HepG2 (cell line): ENCODE results near the gene CELF2. TPM values are rescaled to one million over a fixed set of nuclear protein-coding genes. Genes with fewer than 3 reads are reported as not detected.

Experiments used
- ATAC-seq: fragments of 200-7000 bp; cut with Tn5 transposase; 3 replicates; pipeline ENCODE4 v1.9.1; 2020; ENCODE audit warnings: mild to moderate bottlenecking, moderate library complexity
- BruUV-seq: library from RNA; stranded (reverse); fragments of 400-500 nt; replicated peaks from 2 replicates; lab custom pipeline; 2021; lab: Mats Ljungman, UMichigan
- CTCF ChIA-PET: fragments of 300-600 bp; formaldehyde crosslinking; extraction: SDS; loops from one replicate; lab custom pipeline; 2021; ENCODE audit warnings: low total read pairs, inconsistent platforms, low intra/inter-chr PET ratio; lab: Yijun Ruan, JAX
- POLR2A ChIA-PET: fragments of 350-600 bp; sonication (Branson Sonifier 250); formaldehyde crosslinking; loops from one replicate; lab custom pipeline; 2020; ENCODE audit warnings: antibody characterized with exemption, inconsistent platforms; lab: Yijun Ruan, JAX
- DNase-seq: peaks from one replicate; pipeline ENCODE4 v3.0.0-alpha.2; 2015; ENCODE audit warnings: low spot score
- FAIRE-seq: peaks from 3 replicates; lab custom pipeline; 2011; peaks lifted over from hg19 to GRCh38; lab: Jason Lieb, UNC
- H2AFZ ChIP-seq: one replicate; pipeline ENCODE4 v1.6.1; 2011; ENCODE audit warnings: low read length, inconsistent platforms
- H3K27ac ChIP-seq: fragments of 300-600 bp; 3 replicates; pipeline ENCODE4 v1.8.0; 2011; ENCODE audit warnings: mixed run types, mild to moderate bottlenecking, mixed read lengths, low read length, inconsistent platforms; ENCODE audit not compliant: insufficient read depth; ENCODE audit errors: extremely low read length
- H3K27me3 ChIP-seq, 2 experiments: fragments of 200-600 bp in 1 of 2; 2 replicates in 1 of 2; 3 replicates in 1 of 2; pipeline versions ENCODE4 v1.6.0 to v1.8.0; 2011; ENCODE audit warnings: low read length in 2 of 2, mild to moderate bottlenecking in 2 of 2, moderate library complexity in 2 of 2, inconsistent platforms in 1 of 2; ENCODE audit not compliant: insufficient read depth in 2 of 2, control insufficient read depth in 1 of 2
- H3K36me3 ChIP-seq, 2 experiments: fragments of 200-600 bp in 1 of 2; replicated peaks in 1 of 2; 2 replicates in 1 of 2; 3 replicates in 1 of 2; pipeline versions ENCODE4 v1.5.1 to v1.8.0; 2011; ENCODE audit warnings: low read length in 2 of 2, inconsistent platforms in 1 of 2; ENCODE audit not compliant: insufficient read depth in 2 of 2, control insufficient read depth in 1 of 2
- H3K4me1 ChIP-seq: 2 replicates; pipeline ENCODE4 v1.5.1; 2012; ENCODE audit warnings: low read length, inconsistent platforms; ENCODE audit not compliant: insufficient read depth
- H3K4me2 ChIP-seq: 2 replicates; pipeline ENCODE4 v1.6.0; 2011; ENCODE audit warnings: low read depth, low read length, inconsistent platforms
- H3K4me3 ChIP-seq, 3 experiments: fragments of 200-600 bp in 1 of 3; sonication (generic), shearing (Covaris generic) in 1 of 3; replicated peaks in 1 of 3; 2 replicates each; pipeline ENCODE4 v1.5.1; 2011 to 2016; ENCODE audit warnings: low read length in 3 of 3, inconsistent platforms in 2 of 3, low read depth in 2 of 3, mild to moderate bottlenecking in 2 of 3, control low read depth in 1 of 3, mixed read lengths in 1 of 3; ENCODE audit not compliant: insufficient read depth in 1 of 3
- H3K79me2 ChIP-seq: one replicate; pipeline ENCODE4 v1.6.1; 2011; ENCODE audit warnings: low read length, inconsistent platforms; ENCODE audit not compliant: insufficient read depth
- H3K9ac ChIP-seq: 2 replicates; pipeline ENCODE4 v1.6.0; 2011; ENCODE audit warnings: mild to moderate bottlenecking, low read depth, low read length, inconsistent platforms; ENCODE audit not compliant: insufficient read depth
- H3K9me3 ChIP-seq: 2 replicates; pipeline ENCODE4 v1.5.1; 2012; ENCODE audit warnings: mild to moderate bottlenecking, low read length
- H4K20me1 ChIP-seq: 2 replicates; pipeline ENCODE4 v1.6.0; 2011; ENCODE audit warnings: inconsistent platforms, mild to moderate bottlenecking, low read length, moderate library complexity; ENCODE audit not compliant: insufficient read depth
- NR2C2 ChIP-seq: sonication (generic); formaldehyde crosslinking; IDR thresholded peaks from 2 replicates; pipeline ENCODE4 v1.4.0; 2020; ENCODE audit warnings: missing genetic modification reagents, mild to moderate bottlenecking, moderate library complexity, borderline replicate concordance
- PLRG1 ChIP-seq: fragments of 450-650 bp; conservative IDR thresholded peaks from 2 replicates; pipeline ENCODE4 v1.6.1; 2016
- RFX3 ChIP-seq: IDR thresholded peaks from 2 replicates; pipeline ENCODE4 v1.6.1; 2016; ENCODE audit warnings: missing biosample characterization, missing genetic modification reagents
- TGIF2 ChIP-seq: IDR thresholded peaks from 2 replicates; pipeline ENCODE4 v1.6.1; 2016; ENCODE audit warnings: control low read depth, missing compliant biosample characterization
- ZBTB2 ChIP-seq: sonication (generic); formaldehyde crosslinking; IDR thresholded peaks from 2 replicates; pipeline ENCODE4 v1.8.0; 2022; ENCODE audit warnings: low read depth, missing genetic modification reagents
- ZBTB42 ChIP-seq: sonication (generic); formaldehyde crosslinking; IDR thresholded peaks from 2 replicates; pipeline ENCODE4 v1.5.0; 2020; ENCODE audit warnings: mild to moderate bottlenecking, missing genetic modification reagents
- ZNF564 ChIP-seq: sonication (generic); formaldehyde crosslinking; IDR thresholded peaks from 2 replicates; pipeline ENCODE4 v1.8.1; 2023; ENCODE audit warnings: mild to moderate bottlenecking, missing genetic modification reagents
- ZZZ3 ChIP-seq: sonication (generic); formaldehyde crosslinking; IDR thresholded peaks from 2 replicates; pipeline ENCODE4 v1.4.0; 2020; ENCODE audit warnings: missing genetic modification reagents, mild to moderate bottlenecking, borderline replicate concordance
- WGBS: methylation state at CpG from one replicate; pipeline ENCODE4 v1.1.6; 2017; ENCODE audit warnings: low lambda C conversion rate; 5-methylcytosine and 5-hydroxymethylcytosine counted together
- in situ Hi-C: cut with HindIII; loops from 2 replicates; pipeline ENCODE4 v1.10.0; 2017; ENCODE audit warnings: low pct_unique_long_range_greater_than_20kb; ENCODE audit not compliant: extremely low pct_ligation_motif_present
- intact Hi-C: fragments of 100-400 bp; cut with micrococcal nuclease; formaldehyde crosslinking; loops from one replicate; pipeline ENCODE4 v1.10.0; 2022; ENCODE audit not compliant: unreplicated experiment
- polyA plus RNA-seq, 8 experiments: library from polyadenylated mRNA; depleted of rRNA in 3 of 8; stranded (reverse) in 7 of 8; unstranded in 1 of 8; fragments of >200 nt; fragmentation: Illumina TruSeq in 4 of 8; extraction: Trizol in 4 of 8; gene quantifications; 2 replicates each; pipeline versions ENCODE4 v1.2.1 to v1.2.3, GENCODE V29; 2011 to 2016; ENCODE audit warnings: low read depth in 4 of 8, missing spikeins in 1 of 8, mixed read lengths in 1 of 8; ENCODE audit not compliant: insufficient read depth in 1 of 8
- total RNA-seq, 5 experiments: library from RNA; depleted of rRNA; stranded (reverse); fragments of >200 nt; fragmentation: Illumina TruSeq; extraction: Trizol; gene quantifications; 2 replicates each; pipeline ENCODE4 v1.2.3, GENCODE V29; 2016; ENCODE audit warnings: low read depth in 1 of 5
- TF ChIP-seq, protein P1 (sequence below): sonication (generic); formaldehyde crosslinking; conservative IDR thresholded peaks from 2 replicates; pipeline ENCODE4 v1.8.1; 2023; ENCODE audit warnings: missing genetic modification reagents

The CELF2 gene
- total and polyA plus RNA-seq, 2 of the 13 experiments (the other 11 are each of a cell fraction or from before 2014, with no cell fraction given) = not detected

GRCh38 chr10:11255796-11256444 lies 238.2 kb downstream of the CELF2 start:
- DNase-seq (no peak), ATAC-seq (no peak), FAIRE-seq (no peak)
- Histone ChIP-seq H3K36me3 (no peaks in the 10 kb centered on the region), H3K79me2 (no peaks in the 10 kb centered on the region), H3K4me3 (no peak overlapping the region), H3K27me3 (peaks cover 10 to 92% of the 10 kb centered on the region in 2 experiments), H3K9me3 (no peaks in the 10 kb centered on the region), H4K20me1 (no peaks in the 10 kb centered on the region), H2AFZ (no peak overlapping the region), H3K4me1 (no peaks in the 10 kb centered on the region), H3K4me2 (no peak overlapping the region), H3K27ac (no peak overlapping the region), H3K9ac (no peak overlapping the region)
- POLR2A ChIA-PET = no interaction called here
- intact Hi-C loops = loop anchor here (5.0 kb wide), 1 partner anchor 271 kb away; no protein-coding TSS in a partner anchor
- in situ Hi-C loops = no loop called here
- WGBS = 31% methylated on average over 6 of the region's 7 CpGs
- no peak for TF ChIP-seq ZNF564 (CRISPR knock-in tag)
- TF ChIP-seq NR2C2 = no peak
- TF ChIP-seq PLRG1 = no peak
- TF ChIP-seq ZBTB2 (CRISPR knock-in tag) = no peak
- no peak for TF ChIP-seq ZBTB42 (CRISPR knock-in tag)
- no peak for TF ChIP-seq RFX3
- TF ChIP-seq TGIF2 (CRISPR knock-in tag) = no peak
- TF ChIP-seq, protein P1, sequence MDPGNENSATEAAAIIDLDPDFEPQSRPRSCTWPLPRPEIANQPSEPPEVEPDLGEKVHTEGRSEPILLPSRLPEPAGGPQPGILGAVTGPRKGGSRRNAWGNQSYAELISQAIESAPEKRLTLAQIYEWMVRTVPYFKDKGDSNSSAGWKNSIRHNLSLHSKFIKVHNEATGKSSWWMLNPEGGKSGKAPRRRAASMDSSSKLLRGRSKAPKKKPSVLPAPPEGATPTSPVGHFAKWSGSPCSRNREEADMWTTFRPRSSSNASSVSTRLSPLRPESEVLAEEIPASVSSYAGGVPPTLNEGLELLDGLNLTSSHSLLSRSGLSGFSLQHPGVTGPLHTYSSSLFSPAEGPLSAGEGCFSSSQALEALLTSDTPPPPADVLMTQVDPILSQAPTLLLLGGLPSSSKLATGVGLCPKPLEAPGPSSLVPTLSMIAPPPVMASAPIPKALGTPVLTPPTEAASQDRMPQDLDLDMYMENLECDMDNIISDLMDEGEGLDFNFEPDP = no peak
- TF ChIP-seq ZZZ3 = no peak
- CTCF ChIA-PET = no interaction called here
- BruUV-seq = no TSS peak
